Retinal pigment epithelial cell (primary cell): Measurements from ENCODE around the gene PPP1R8.

Experiments used
- DNase-seq: peaks from one replicate; pipeline ENCODE4 v3.0.0-alpha.2; 2010; ENCODE audit warnings: low read depth
- H3K4me3 ChIP-seq: 2 replicates; pipeline ENCODE4 v1.5.1; 2011; ENCODE audit warnings: mild to moderate bottlenecking, low read length, control low read depth, moderate library complexity
- CTCF ChIP-seq: conservative IDR thresholded peaks from 2 replicates; pipeline ENCODE4 v1.5.1; 2011; ENCODE audit warnings: low read depth, low read length, control low read depth, inconsistent platforms

PPP1R8 gene

DNA sequence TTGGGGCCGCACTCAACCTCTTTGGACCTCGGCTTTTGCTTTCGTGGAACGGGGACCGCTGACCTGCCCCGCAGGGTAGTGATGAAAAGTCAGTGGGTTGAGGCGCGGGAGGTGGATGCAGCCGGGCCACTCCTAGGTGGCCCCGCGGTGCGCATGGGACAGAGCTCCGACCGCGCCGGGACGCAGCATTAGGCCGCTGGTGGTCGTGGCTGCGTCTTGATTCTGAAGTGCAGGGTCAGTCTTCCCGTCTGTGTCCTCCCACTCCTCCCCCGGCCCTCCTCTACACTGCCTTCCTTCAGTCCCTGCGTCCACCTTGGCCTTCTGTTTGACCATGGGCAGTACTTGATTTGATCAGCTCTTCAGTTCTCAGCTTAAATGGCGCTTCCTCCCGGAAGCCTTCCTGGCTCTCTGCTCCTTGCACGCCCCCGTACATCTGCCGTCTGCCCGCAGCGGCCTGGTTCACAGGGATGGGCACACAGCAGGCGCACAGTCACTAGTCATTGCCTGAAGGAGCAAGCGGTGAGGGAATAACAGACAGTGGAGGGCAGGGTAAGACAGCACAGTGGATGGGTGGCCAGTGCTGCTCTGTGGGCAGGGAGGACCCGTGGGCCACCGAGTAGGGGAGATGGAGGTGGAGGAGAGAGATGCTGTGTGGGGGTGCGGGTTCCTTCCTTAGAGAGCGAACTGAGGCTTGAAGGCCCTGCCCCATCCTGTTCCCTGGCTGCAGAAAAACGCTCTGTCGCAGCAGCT lies 42.4 kb downstream of the PPP1R8 start:
- peak overlapping the region; percentile 61 for H3K4me3 ChIP-seq
- no peak for TF ChIP-seq CTCF
- no peak for DNase-seq

DNA sequence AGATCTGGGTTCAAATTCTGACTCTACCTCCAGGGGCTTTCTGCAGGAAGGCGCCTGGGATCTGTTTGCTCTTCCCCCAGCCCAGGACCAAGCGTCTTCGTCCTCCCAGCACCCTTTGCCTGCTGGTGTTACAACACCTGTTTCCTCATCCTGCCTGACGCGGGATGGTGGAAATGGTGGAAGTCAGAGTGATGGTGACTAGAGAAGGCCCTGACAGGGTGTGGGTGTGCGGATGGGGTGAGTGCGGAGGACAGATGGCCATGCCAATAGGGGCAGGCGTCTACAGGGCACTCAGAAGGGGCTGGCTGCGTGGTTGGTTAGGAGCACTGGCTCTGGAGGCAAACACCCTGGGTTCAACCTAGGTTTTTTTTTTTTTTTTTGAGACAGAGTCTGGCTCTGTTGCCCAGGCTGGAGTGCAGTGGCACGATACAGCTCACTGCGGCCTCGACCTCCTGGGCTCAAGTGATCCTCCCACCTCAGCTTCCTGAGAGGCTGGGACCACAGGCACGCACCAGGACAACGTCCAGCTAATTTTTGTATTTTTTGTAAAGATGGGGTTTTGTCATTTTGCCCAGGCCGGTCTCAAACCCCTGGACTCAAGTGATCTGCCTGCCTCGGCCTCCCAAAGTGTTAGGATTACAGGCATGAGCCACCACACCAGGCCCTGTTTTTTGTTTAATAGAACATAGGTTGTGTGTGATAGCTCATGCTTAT lies 43.2 kb downstream of the PPP1R8 start:
- no peak for TF ChIP-seq CTCF
- H3K4me3 ChIP-seq: no peak overlapping the region
- DNase-seq: no peak

- DNase-seq: no peak
- TF ChIP-seq CTCF: no peak
- no peak overlapping the region for H3K4me3 ChIP-seq
Measured at GRCh38 chr1:27876341-27877114, 45.9 kb downstream of the PPP1R8 start.

GRCh38 chr1:27877115-27877416 lies 46.5 kb downstream of the PPP1R8 start:
- TF ChIP-seq CTCF: no peak
- no peak for DNase-seq
- no peak overlapping the region for H3K4me3 ChIP-seq

GRCh38 chr1:27878039-27878438 lies 47.5 kb downstream of the PPP1R8 start:
- no peak overlapping the region for H3K4me3 ChIP-seq
- no peak for DNase-seq
- TF ChIP-seq CTCF: no peak

- no peak overlapping the region for H3K4me3 ChIP-seq
- TF ChIP-seq CTCF: no peak
- DNase-seq: no peak
Measured at GRCh38 chr1:27878787-27879335, 48.3 kb downstream of the PPP1R8 start.
